NK-92 (cell line): ENCODE measurements around the gene ESYT3.

Source experiments
- DNase-seq: peaks from one replicate; lab custom pipeline; 2025; ENCODE audit not compliant: unreplicated experiment; lab: John Stamatoyannopoulos, UW

The ESYT3 gene

GRCh38 chr3:138434276-138434874, at the start of gene ESYT3:
Gene ESYT3 (plus strand): TSS chr3:138434616. CDS start chr3:138434799, 183 bp downstream.
- DNase-seq: no peak

GRCh38 chr3:138384976-138385375, 49.4 kb upstream of the ESYT3 start:
- no peak for DNase-seq

- DNase-seq: no peak
Measured at GRCh38 chr3:138389144-138389601, 45.2 kb upstream of the ESYT3 start.

GRCh38 chr3:138389841-138390581, 44.4 kb upstream of the ESYT3 start:
- no peak for DNase-seq

- DNase-seq: no peak
Measured at GRCh38 chr3:138390582-138390932, 43.9 kb upstream of the ESYT3 start.

GRCh38 chr3:138394156-138394555, 40.3 kb upstream of the ESYT3 start:
- DNase-seq: no peak

- no peak for DNase-seq
Measured at GRCh38 chr3:138394686-138395085, 39.7 kb upstream of the ESYT3 start.

GRCh38 chr3:138395865-138396751, 38.3 kb upstream of the ESYT3 start:
- no peak for DNase-seq

GRCh38 chr3:138396752-138397410, 37.5 kb upstream of the ESYT3 start:
- no peak for DNase-seq

GRCh38 chr3:138397983-138398382, 36.4 kb upstream of the ESYT3 start:
- DNase-seq: no peak

GRCh38 chr3:138398791-138399575, 35.4 kb upstream of the ESYT3 start:
- no peak for DNase-seq

GRCh38 chr3:138399766-138400165, 34.6 kb upstream of the ESYT3 start:
- DNase-seq: no peak

GRCh38 chr3:138400651-138401070, 33.8 kb upstream of the ESYT3 start:
- DNase-seq: no peak

GRCh38 chr3:138401834-138402233, 32.6 kb upstream of the ESYT3 start:
- no peak for DNase-seq

- DNase-seq: no peak
Measured at GRCh38 chr3:138404121-138404520, 30.3 kb upstream of the ESYT3 start.

- no peak for DNase-seq
Measured at GRCh38 chr3:138405001-138405400, 29.4 kb upstream of the ESYT3 start.

GRCh38 chr3:138405486-138405885, 28.9 kb upstream of the ESYT3 start:
- DNase-seq: no peak

- DNase-seq: no peak
Measured at GRCh38 chr3:138406606-138407005, 27.8 kb upstream of the ESYT3 start.

GRCh38 chr3:138407236-138407907, 27.0 kb upstream of the ESYT3 start:
- no peak for DNase-seq
